GM21576 (cell line): Measurements from ENCODE around the gene DDX1.

Source experiments
- ATAC-seq: cut with Tn5 transposase; IDR thresholded peaks from one replicate; pipeline ENCODE4 v1.9.1; 2021; ENCODE audit warnings: mild to moderate bottlenecking, moderate library complexity; ENCODE audit not compliant: unreplicated experiment

Gene DDX1

DNA sequence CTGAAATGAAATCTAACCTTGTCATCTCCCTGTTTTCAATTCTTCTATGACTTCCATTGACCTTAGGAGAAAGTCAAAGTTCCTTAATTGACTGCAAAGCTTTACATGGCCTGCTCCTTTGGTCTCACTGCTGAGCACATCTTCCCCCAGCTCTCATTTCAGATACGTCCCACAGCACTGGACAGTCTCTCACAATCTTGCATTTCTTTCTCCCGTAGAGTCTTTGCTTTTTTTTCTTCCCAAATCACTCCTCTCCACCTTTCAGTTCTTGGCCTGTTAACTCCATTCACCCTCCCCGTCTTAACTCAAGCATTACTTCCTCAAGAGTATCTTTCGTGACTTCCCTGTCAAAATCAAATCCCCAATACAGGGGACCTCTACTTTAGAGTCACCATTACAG is 67.2 kb downstream of the DDX1 start:
- ATAC-seq: no peak

DNA sequence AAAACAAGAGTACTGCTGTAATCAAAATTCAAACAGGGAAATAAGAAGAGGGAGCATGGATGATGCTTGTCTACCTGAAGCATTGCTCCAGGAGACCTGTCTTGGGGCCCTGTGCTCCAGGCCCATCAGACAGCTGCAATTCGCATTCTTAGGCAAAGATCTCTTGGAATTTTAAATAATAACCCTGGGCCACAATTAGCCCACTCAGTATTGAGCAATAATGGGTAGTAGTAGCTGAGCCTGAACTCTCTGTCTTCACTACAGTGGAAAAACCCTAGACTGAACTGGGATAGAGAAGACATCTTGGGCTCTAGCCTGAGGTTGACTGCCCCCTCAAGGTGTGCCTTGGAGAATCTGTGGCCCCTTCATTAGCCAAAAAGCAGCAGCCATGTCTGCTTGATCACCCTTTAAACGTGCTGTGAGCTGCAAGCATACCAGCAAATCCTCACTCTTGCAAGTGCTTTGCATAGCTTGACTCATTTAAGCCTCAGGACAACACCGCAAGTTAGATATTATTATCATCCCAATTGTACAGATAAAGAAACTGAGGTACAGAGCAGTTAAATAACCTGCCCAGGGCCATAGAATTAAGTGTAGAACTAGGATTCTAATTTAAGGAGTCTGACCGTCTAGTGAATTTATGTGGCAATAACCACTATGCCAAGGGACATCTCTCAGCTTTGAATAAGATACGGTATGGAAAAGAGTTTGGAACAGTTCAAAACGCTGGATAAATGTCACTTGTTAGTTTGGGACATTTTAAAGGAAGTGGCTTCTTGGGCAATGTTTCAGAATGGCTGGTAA is 69.0 kb downstream of the DDX1 start:
- no peak for ATAC-seq

DNA sequence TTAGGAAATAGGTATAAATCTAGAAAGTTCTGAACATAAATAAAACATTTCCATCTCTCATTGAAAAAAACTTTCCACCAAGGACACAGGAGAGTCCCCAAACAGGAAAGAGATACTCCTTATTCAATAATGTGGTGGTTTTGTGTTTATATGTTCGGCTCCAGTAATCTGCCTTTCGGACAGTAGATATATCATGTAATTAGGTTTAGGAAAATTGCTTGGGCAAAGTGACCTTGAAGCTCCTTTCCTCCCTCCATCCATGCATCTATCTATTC is 69.6 kb downstream of the DDX1 start:
- no peak for ATAC-seq

DNA sequence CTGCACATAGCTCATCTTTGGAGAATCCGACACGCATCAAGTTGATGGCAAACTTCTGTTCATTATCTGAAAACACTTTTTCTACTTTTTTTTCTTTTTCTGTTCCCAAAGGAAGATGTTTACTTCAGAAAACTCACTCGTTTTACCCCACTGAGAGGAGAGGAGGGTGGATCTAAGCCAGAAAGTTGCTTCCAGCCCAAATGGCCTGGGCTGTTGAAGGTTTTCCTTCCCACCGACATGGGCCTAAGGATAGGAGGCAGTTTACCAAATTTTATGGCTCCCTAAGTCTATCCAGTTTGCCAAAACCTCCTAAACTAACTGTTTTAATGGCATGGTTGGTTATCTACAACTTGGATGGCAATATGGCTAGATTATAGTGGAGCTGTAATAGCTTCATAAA is 70.4 kb downstream of the DDX1 start:
- ATAC-seq: no peak

DNA sequence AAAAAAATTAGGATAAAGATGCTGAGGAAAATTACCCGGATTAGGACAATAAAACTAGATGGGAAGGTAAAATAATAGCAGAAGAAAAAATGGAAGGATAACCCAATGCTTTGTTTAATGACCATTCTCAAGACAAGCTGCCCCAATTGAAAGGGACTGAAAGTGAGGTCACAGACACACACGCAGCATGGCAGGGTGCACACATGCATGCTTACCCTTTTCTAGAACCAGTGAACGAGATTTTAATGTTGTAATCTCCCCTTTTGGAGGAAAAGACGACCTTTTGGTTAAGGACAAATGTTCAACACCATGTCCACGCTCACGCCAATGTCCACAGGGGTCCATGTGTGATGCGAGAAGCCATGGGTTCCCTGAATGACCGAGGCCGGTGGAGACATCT is 70.9 kb downstream of the DDX1 start:
- ATAC-seq: no peak

DNA sequence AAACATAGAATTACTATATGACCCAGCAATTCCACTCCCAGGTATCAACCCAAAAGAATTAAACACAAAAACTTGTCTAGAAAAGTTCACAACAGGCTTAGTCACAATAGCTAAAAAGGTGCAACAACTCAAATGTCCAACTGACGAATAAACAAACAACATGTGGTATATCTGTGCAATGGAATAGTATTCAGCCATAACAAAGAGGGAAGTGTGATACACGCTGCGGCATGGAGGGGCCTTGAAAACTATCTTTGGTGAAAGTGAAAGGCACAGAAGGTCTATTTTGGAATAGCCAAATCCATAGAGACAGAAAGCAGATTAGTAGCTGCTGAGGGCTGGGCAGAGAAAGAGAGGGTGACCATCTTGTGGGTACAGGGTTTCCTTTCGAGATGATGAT is 72.1 kb downstream of the DDX1 start:
- no peak for ATAC-seq

DNA sequence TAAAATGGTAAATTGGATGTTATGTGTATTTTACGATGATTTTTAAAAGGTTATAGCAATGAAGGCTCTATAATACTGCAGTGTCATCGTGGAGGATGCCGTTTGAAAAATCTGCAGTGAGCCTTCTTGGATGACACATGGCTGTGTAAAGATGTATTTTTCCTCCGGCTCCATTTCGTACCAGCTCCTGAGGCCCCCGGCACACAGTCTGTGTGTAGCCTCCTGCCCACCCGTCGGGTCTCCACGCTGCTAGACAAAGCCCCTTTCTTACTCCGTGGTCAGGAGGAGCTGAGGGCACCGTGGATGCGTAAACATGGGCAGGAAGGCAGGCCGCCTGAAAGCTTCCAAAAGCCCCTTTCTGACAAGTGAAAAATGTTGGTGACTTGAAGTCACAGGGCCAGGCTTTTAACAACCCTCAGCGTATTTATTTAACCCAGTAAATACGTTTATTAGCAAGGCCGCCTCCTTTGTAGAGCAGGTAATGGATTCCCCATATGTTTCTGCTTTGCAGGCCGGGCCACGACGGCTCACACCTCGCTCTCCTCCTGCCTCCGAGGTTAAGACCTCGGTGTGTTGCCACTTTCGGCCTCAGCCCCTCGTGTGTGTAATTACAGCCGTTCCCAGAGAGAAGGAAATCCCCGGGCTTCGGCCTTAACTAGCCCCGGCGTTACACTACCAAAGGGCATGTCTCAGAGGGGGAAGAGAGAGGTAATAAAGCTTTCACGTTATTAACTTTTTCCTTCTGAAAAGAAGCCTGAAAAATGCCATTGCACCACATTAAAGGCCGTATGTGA is 72.8 kb downstream of the DDX1 start:
- ATAC-seq: no peak

DNA sequence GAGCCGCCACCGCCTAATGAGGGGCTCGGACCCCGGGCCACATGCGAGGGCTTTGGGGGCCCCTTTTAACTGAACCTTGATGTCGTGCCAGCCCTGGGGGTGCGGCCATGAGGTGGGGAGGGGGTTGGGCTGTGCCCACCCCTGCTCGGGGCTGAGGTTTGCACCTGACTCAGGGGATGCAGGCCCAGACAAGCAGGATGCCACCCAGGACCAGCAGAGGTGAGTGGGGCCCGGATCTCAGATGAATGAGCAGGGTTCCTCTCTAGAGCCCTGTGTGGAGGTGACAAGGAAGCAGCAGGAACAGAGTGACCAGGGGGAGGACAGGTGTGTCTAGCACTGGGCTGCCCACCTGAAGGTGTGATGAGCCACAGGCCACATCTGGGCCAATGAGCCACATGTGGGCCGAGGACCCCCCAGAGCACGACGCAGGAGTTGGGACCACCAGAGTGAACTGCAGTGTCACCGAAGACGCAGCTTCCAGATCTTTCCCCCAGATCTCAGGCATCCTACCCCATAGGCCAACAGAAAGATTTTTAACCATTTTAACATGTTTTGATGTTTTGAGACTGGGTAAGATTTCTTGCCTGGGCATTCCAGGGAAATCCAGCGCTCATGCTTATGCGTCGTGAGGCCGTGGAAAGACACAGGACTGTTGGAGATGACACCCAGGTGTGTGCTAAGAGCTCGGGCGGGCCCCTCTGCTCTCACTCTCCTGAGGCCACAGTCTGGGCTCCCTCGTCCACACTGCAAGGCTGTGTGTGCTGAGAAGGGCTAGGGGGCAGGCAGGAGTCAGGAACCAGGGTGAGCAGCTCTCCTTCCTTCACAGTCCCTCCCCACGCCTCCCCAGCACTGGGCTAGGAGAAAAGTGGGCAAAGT is 73.6 kb downstream of the DDX1 start:
- no peak for ATAC-seq

DNA sequence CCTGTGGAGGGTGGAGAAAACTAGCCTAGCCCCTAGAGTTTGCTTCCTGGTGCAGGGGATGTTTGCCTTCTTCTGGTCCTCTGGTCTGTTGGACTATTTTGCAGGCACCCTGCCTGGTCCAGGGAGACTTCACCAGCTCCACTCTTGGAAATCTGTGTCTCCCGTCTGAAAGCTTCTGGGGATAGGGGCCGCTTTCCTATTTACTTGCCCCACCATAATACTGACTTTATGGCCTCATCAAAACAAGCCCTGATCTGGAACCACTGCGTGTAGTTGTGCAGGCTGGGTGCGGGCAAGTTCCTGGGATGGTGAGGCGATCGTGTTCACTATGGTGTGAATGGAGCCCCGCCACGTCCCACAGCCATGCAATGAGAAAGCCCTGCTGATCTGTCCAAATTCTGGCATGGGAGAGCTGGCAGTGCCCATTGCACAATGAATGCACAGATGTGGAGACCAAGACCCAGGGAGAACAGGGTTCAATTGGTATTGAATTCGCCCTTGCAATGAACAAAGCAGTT is 74.3 kb downstream of the DDX1 start:
- no peak for ATAC-seq

DNA sequence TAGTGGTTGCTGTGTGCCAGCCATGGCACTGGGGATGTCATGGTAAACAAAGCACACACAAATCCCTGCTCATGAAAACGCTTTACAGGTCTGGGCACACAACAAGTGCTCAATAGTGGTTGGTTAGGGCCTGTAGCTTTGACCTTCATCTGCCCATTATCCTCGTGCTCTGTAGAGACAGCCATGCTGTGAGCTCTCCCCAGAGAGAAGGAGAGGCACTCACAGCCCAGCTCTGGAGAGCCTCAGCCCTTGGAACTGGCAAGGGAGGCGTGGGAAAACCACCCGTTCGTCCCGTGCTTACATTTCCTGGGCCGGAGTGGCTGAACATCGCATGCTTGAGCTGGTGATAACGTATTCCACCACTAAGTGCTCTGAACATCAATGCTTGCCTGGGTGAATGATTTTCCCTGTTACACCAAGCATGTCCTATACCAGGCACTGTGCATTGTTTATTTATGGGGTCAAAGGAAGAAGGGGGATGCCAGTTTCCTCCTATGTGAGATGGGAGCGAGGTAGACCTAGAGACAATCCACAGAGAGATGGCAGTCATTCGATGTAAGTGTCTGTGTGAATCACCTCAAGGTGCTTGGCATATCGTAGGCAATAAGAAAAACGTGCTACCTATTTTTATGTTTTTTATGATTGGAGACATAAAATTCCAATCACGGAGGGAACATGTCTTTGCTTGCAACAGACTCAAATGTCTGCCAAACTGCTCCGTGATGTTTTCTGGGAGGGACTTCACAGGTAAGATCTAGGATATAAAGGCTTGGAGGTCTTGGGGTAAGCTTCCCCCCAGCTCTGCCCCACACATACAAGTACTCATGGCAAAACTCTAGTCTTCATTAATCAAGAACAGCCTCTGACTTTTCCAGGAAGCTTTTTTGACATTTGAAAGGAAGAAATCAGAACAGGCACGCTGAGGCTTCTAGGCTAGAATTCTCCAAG is 75.5 kb downstream of the DDX1 start:
- ATAC-seq: no peak

DNA sequence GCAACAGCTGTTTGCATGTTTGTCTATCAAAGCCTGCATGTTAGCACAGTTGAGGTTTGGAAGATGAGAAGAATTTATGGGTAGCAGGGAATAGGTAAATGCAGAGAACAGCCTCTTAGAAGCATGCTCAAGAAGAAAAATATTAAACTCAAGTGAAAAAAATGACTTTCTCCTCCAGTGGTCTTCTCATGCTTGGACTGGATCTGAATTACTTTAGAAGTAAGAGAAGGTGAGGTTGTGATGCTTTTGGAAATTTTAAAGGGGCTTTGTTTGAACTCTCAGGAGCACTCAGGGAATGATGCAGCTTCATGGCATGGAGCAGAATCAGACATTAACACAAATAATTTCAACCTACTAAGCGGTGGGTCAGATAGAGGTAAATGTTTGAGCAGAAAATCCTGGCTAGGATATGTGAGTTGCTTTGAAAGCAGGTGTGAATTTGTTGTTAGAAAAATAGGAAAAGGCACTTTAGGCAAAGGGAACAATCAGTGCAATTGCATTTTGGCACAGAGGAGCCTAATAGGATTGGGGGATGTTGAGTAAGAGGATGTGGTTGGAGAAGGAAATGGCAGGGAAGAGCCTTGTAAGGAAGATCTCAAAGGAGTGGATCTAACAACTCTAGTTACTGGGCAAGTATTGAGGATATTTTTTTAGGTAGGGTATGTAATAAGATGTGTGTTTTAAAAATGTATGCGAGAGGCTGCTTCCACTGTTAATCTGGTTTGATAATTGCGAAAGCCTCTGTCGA is 76.3 kb downstream of the DDX1 start:
- ATAC-seq: no peak

DNA sequence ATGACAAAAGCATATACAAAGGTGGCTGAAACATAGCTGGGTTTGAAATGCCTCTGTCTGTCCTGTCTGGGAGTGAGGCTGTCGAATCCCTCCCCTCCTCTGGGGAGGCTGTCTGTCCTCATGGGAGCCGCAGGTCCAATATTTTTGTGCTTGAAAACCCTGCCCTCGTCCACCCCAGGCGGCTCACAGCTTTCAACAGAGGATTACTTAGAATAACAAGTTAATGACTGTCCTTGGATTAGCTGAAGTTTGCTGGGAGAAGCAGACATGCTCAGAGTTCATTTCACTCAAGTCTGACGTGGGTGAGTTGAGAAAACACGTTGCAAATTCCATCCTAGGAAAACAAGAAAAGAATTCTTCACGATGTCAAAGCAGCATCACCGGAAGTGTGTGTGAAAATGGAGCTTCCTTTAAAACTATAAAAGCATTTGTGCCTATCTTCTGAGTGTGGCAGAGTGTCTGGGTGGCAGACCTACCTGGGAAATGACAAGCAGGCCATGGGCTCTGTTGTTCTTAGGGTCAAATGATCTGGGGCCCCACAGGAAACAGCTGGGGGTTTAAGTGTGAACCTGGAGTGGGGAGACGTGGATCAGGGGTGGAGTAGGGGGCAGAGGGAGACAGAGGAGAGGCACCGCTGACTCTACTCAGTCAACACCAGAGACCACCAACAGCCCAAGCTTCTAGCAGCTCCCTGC is 77.1 kb downstream of the DDX1 start:
- no peak for ATAC-seq

DNA sequence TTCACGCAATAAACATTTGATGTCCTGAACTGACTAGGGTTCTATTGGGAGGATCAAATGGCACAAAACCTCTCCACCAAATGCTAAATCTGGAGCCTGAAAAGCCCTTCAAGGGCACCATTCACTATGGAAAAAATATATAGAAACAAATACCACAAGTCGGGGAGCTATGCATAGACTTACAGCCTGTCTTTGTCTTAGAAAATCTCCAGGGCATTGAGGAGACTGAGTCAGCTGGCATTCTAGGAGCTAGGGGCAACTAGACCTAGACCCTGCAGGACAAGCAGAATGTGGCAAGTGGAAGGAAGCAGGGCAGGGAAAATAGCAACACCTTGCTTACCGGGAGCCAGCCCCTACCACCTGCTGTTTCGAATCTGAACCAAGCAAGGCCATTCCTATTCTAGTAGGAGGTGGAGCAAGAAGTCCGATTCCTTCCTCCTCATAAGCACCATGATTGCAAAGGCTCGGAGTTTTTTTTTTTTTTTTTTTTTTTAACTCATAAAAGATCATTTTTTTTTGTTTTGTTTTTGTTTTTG is 77.8 kb downstream of the DDX1 start:
- no peak for ATAC-seq

DNA sequence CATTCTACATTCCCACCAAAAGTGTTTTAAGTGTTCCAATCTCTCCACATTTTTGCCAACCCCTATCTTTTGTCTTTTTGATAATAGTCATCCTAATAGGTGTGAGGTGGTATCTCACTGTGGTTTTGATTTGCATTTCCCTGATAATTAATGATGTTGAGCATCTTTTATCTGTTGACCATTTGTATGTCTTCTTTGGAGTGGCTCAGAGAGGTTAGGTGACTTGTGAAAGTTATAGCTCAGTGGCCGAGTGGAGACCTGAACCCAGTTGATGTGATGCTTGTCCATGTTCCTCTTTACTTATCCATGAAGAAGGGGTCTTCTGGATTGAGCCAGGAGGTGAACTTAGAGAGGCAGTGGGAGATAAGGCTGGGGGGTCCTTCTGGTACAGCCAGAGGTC is 78.8 kb downstream of the DDX1 start:
- no peak for ATAC-seq

DNA sequence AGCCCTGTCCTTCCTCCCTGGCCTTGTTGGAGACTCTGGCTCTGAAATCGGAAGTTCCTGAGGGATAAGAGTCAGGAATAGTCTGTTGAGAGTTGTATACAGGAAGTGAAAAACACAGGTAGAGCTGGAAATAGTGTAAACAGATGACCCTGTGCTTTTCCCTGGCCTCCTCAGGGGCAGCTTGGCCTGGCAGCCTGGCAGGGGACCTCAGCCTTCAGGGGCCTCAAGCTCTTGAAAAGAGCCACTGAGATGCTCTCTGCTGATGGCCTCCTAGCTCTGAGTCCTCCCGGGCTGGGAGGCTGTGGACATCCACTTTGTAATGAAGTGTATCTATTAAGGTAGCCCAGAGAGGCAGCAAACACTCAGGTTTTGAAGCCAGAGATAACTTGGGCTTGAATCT is 79.3 kb downstream of the DDX1 start:
- no peak for ATAC-seq

DNA sequence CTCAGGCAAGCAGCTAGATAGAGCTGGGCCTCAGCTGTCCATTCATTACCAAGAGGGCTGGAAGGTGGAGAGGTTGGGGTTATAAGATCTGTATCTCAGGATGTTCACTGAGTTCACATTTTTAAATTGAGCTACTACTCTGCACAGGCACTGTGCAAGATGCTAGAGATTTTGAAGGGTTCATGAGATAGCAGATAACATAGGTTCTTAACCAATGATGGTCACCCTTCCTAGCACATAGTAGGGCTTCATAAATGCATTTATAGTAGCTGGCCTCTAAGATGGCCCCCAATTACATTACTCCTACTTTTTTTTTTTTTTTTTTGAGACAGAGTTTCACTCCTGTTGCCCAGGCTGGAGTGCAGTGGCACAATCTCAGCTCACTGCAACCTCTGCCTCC is 79.7 kb downstream of the DDX1 start:
- ATAC-seq: no peak

DNA sequence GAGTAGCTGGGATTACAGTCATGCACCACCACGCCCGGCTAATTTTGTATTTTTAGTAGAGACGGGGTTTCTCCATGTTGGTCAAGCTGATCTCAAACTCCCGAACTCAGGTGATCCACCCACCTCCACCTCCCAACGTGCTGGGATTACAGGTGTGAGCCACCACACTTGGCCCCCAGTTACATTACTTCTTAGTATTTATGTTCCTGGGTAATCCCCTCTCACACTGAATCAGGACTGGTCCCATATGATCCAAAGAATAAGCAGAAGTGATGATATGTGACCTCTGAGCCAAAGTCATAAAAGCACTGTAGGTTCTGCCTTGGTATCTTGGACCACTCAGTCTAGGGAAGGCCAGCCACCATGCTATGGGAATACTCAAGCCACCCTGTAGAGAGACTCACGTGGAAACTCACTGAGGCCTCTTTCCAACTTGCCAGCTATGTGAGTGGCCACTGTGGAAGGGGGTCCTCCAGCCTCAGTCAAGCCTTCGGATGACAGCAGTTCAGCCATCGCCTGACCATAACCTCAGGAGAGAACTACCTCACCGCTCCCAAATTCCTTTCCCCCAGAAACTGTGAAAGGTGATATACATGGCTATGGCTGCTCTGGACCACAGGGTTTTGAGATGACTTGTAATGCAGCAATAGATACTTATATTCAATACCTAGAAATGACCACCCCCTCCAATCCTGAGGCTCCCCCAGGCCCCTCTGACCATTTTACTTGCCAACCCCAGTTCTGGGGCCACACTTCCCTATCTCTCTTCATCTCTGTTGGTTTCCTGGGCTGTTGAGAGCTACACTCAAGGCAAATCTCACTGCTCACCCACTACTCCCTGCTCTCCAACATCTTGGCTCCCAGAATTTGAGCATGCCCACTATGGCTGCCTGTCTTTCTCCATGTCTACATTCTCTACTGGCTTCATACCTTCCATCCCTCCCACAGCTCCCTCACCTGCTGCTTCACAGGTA is 80.5 kb downstream of the DDX1 start:
- no peak for ATAC-seq
